ENCODE measurements around the gene SMAD1. TPM values are rescaled to one million over a fixed set of nuclear protein-coding genes. Genes with fewer than 3 reads are reported as not detected.
"Not testable (repeated sequence)": the region's sequence is repeated elsewhere in the genome, so short reads cannot be mapped to it uniquely, and the experiment has no call there.

SMAD1 gene
- total RNA-seq, 1 donor from 2014 or later = 26.8 TPM

DNA sequence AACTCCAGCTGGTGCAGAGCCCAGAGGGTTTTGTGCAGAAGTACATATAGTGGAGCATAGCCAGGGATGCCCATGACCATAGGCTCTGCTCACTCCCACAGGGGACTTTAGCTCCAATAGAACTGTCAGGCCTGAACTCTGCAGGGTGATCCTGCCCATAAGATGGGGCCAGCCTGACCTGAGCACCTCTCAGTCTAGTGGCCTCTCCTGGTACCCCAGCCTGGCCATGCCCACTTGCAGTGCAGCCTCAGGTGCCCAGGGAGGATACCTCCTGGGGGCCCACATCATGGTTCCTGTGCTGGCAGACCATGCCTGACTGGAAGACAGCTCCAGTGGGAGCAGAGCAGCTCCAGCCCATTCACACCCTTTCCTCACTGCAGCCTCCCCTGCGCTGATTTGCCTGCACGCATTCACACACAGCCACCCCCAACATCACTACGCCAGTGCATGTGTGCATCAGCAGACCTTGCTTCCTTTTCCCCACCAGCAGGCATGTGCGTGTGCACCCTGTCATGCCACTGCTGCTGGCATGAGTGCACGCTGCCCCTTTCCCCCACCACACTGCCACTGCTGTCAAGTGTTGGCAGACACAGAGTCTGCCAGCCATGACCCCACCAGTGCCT is 84.5 kb downstream of the SMAD1 start:
- TF ChIP-seq, protein P1, sequence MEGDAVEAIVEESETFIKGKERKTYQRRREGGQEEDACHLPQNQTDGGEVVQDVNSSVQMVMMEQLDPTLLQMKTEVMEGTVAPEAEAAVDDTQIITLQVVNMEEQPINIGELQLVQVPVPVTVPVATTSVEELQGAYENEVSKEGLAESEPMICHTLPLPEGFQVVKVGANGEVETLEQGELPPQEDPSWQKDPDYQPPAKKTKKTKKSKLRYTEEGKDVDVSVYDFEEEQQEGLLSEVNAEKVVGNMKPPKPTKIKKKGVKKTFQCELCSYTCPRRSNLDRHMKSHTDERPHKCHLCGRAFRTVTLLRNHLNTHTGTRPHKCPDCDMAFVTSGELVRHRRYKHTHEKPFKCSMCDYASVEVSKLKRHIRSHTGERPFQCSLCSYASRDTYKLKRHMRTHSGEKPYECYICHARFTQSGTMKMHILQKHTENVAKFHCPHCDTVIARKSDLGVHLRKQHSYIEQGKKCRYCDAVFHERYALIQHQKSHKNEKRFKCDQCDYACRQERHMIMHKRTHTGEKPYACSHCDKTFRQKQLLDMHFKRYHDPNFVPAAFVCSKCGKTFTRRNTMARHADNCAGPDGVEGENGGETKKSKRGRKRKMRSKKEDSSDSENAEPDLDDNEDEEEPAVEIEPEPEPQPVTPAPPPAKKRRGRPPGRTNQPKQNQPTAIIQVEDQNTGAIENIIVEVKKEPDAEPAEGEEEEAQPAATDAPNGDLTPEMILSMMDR (conservative IDR thresholded peaks at IDR 0.05) = no peak
- no peaks in the 10 kb centered on the region for H3K4me1 Mint-ChIP-seq
- no peak overlapping the region for H3K27ac Mint-ChIP-seq (ENCODE audit: unreplicated experiment)
- peaks cover 31% of the 10 kb centered on the region for H3K36me3 Mint-ChIP-seq (ENCODE audit: low read depth)
- H3K27me3 Mint-ChIP-seq (ENCODE audit: low read depth) = no peaks in the 10 kb centered on the region
- DNase-seq (ENCODE audit: low read depth, low spot score) = no peak
- no peak overlapping the region for H3K4me3 Mint-ChIP-seq
- H3K9me3 Mint-ChIP-seq = peaks cover 37% of the 10 kb centered on the region

DNA sequence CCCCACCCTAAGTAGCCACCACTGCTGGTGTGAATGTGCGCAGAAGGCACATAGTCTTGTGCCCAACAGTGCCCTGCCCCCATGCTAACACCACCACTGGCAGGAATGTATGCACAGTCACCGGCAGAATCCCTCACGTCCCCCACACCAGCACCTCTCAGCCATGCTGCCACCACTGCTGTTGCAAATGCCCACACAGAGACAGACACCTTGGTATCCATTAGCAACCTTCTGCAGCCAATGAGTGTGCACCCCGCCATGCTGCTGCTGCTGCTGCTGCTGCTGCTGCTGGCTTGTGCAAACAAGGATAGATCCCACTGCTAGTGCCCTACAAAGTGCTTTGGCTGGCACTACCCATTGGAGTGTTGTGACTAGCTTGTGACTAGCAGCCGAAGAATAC is 85.1 kb downstream of the SMAD1 start:
- no peak overlapping the region for H3K27ac Mint-ChIP-seq (ENCODE audit: unreplicated experiment)
- TF ChIP-seq, protein P1 (conservative IDR thresholded peaks at IDR 0.05) = no peak
- H3K4me1 Mint-ChIP-seq = no peaks in the 10 kb centered on the region
- H3K4me3 Mint-ChIP-seq = no peak overlapping the region
- DNase-seq (ENCODE audit: low read depth, low spot score) = no peak
- H3K9me3 Mint-ChIP-seq = peaks cover 37% of the 10 kb centered on the region
- peaks cover 31% of the 10 kb centered on the region for H3K36me3 Mint-ChIP-seq (ENCODE audit: low read depth)
- no peaks in the 10 kb centered on the region for H3K27me3 Mint-ChIP-seq (ENCODE audit: low read depth)

DNA sequence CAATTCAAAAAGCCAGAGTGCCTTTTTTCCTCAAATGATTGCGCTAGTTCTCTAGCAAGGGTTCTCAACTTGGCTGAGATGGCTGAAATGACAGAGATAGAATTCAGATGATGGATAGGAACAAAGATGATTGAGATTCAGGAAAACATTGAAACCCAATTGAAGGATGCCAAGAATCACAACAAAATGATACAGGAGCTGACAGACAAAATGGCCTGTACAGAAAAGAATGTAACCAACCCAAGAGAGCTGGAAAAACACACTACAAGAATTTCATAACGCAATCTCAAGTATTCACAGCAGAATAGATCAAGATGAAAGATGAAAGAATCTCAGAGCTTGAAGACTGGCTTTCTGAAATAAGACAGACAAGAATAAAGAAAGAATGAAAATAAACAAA is 85.9 kb downstream of the SMAD1 start:
- Mint-ChIP-seq H3K27me3 (ENCODE audit: low read depth) (no peaks in the 10 kb centered on the region), H3K4me3 (no peak overlapping the region), H3K27ac (ENCODE audit: unreplicated experiment) (no peak overlapping the region), H3K9me3 (peaks cover 40% of the 10 kb centered on the region), H3K36me3 (ENCODE audit: low read depth) (peaks cover 28% of the 10 kb centered on the region), H3K4me1 (no peaks in the 10 kb centered on the region)
- no peak for DNase-seq (ENCODE audit: low read depth, low spot score)
- TF ChIP-seq, protein P1 (conservative IDR thresholded peaks at IDR 0.05) = no peak

DNA sequence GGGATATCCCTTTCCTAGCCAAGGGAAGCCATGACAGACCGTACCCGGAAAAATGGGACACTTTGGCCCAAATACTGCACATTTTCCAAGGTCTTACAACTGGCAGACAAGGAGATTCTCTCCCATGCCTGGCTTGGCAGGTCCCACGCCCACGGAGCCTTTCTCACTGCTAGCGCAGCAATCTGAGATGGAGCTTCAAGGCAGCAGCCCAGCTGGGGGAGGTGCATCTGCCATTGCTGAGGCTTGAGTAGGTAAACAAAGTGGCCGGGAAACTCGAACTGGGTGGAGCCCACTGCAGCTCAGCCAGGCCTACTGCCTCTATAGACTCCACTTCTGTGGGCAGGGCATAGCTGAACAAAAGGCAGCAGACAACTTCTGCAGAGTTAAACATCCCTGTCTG is 92.9 kb downstream of the SMAD1 start:
- DNase-seq (ENCODE audit: low read depth, low spot score); H3K27me3 Mint-ChIP-seq (ENCODE audit: low read depth); H3K27ac Mint-ChIP-seq (ENCODE audit: unreplicated experiment); H3K36me3 Mint-ChIP-seq (ENCODE audit: low read depth); H3K4me1 Mint-ChIP-seq; H3K4me3 Mint-ChIP-seq: not testable (repeated sequence)
- peaks cover 20% of the 10 kb centered on the region for H3K9me3 Mint-ChIP-seq

DNA sequence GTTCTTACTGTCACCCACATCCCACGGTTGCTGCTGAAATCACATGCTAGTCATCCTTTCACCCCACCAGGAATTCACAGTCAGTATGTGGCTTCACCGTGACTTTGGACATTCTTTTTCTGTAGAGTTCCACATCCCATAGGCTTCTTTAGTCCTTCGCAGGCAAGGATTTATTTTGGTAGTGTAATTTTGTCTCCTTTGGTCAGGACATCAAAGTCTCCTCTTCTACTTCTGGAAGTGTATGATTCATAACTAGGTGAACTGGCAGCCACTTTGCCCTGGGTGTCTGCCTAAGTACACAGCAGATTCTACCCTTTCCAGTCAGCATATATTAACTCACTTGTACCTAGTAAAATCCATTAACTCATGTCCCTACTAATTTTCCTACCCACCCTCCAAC is 99.3 kb downstream of the SMAD1 start:
- no peaks in the 10 kb centered on the region for H3K4me1 Mint-ChIP-seq
- TF ChIP-seq, protein P1 (conservative IDR thresholded peaks at IDR 0.05) = no peak
- H3K4me3 Mint-ChIP-seq = no peak overlapping the region
- no peak overlapping the region for H3K27ac Mint-ChIP-seq (ENCODE audit: unreplicated experiment)
- peaks cover 3% of the 10 kb centered on the region for H3K36me3 Mint-ChIP-seq (ENCODE audit: low read depth)
- H3K27me3 Mint-ChIP-seq (ENCODE audit: low read depth) = peaks cover 4% of the 10 kb centered on the region
- H3K9me3 Mint-ChIP-seq = peaks cover 9% of the 10 kb centered on the region
- no peak for DNase-seq (ENCODE audit: low read depth, low spot score)

DNA sequence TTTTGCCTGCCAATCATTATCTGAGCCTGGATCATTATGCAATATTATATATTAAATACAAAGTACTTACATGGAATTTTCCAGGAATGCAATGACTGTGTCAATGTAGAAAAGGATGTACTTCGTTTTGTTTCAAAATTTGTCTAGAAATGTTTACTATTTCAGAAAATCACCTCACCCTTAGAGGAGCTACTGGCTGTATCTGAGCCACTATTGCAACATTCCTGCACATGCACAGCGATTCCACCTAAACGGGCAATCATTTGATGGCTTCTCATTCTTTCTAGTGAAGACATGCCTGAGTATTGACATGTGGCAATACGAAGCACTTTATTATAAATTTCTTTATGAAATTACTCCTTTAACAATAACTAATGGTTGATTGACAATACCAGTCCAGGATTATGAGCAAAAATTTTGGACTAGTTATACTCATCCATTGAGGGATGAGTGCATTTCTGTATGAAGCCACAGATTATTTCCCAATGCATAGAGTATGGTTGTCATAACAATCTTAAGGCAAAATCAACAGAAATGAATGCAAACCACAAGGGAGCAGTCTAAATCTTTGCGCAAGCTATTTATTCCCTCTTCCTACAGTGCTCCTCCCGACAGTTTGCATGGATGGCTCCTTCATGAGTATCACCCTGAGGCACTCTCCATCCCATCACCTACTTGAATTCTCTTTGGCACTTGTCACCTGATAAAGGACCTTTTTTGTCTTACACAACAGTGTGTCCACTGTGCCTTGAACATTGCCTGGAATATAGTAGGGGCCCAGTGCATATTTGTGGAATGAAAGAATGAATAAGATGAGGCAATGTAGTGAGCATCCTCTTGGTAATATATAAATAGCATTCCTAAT is 101.8 kb downstream of the SMAD1 start:
- TF ChIP-seq, protein P1 (conservative IDR thresholded peaks at IDR 0.05) = no peak
- Mint-ChIP-seq H3K36me3 (ENCODE audit: low read depth) (peaks cover 3% of the 10 kb centered on the region), H3K27ac (ENCODE audit: unreplicated experiment) (no peak overlapping the region), H3K9me3 (peaks cover 9% of the 10 kb centered on the region), H3K4me1 (no peaks in the 10 kb centered on the region), H3K27me3 (ENCODE audit: low read depth) (peaks cover 10% of the 10 kb centered on the region), H3K4me3 (no peak overlapping the region)
- no peak for DNase-seq (ENCODE audit: low read depth, low spot score)

Measured in neural crest cell (in vitro differentiated cells).